ENCODE data around the gene CTAGE8.
"Not testable (repeated sequence)": the region's sequence is repeated elsewhere in the genome, so short reads cannot be mapped to it uniquely, and the experiment has no call there.

CTAGE8 gene

DNA sequence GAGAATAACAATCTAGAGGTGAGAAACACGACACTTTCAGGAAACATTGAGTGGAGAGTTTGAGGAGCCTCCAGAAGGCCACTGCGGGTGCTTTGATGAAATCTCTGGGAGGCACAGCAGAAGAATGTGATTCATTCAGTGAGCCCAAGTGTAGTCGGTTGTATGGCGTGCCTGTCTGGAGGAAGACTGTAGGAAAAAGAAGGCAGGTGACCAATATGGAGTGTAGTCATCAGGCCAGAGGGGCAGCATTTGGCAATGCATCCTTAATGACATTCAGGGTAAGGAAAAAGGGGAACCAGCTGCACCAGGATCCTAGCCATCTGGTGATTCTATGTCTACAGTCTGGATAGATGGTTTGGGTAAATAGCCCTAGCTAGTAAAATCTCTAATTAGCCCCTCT is 16.8 kb downstream of the CTAGE8 start:
- not testable (repeated sequence) for DNase-seq

DNA sequence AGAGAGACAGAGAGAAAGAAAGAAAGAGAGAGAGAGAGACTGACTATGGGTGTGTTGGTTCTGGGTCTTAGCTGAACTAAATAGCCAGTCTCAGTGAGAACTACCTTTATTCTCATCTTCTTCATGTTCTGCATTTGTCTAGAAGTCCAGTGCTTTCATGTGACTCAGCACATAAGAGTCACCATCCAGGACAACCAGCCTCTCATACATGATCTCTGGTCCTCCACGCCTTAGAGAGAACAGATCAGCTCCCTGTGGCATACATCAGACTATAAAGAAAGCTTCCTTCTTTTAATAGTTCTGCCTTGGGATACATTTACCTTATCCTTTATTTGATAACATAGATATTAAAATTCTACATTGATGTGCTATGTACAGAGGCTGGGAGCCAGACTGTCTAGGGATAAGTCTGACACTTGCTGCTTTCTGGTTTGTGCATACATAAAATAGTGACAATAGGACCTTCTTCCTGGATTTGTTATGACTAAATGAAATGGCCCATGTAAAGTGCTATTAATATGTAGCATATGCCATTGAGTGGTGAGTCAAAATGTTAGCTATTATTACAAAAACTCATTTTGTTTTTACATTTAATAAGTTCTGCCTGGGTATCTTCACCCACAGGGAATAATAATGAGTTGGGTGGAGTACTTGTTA is 21.3 kb downstream of the CTAGE8 start:
- DNase-seq, result not testable (repeated sequence)

DNA sequence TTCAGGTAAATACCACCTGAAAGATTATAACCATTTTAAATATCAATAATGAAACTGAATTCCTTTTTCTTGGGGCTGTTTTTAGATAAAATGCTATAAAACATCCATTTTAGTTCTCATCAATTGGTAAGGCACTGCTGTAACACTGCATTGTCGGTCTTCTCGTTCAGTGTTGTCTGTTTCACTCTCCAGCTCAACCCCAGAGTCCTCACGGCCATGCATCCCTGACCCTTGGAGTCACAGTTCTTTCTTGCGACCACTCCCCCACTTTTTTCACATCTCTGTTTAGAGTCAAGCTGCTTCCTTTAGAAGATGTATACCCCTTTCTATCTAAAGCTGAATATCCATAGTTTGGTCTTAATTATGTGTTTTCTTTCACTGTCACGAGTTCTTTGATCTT is 22.1 kb downstream of the CTAGE8 start:
- not testable (repeated sequence) for DNase-seq

DNA sequence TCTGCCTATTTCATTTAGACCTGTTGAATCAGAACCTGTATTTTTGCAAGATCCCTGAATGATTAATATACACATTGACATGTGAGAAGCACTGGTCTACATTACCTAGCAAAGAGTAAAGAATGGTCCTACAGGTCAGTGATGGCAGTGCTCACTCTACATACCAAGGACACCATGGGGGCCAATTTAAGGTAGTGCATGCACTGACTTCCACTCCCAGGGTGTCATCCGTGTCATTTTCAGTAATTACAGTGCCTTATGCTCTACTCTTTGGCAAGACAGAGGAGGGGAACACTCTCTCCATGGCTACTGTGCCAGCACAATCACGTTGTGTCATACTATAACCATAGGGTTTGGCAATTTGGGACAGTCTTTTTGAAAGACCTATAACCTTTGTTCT is 23.7 kb downstream of the CTAGE8 start:
- not testable (repeated sequence) for DNase-seq

DNA sequence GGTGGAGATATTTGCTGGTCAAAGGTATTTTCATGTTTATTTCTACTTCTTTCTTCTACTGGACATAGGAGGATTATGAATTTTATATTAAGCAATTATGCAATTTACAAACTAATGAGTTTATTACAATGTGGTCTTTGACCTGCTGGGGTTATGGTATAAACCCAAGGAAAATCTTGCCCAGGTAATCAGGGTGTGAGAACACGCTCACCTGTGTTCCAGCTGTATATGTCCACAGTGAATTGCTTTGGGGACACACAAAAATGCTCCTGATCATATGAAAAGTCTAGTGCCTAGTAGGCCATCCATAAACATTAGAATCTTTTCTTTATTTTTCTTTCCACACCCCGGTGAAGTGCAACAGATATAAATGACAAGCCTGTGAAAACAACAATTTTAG is 29.7 kb downstream of the CTAGE8 start, which contains the start of gene OR2A42:
Gene OR2A42 (minus strand): TSS at position 241 of the 400 bp plus-strand sequence. CDS start 6,762 bp downstream, outside the sequence.
- not testable (repeated sequence) for DNase-seq

DNA sequence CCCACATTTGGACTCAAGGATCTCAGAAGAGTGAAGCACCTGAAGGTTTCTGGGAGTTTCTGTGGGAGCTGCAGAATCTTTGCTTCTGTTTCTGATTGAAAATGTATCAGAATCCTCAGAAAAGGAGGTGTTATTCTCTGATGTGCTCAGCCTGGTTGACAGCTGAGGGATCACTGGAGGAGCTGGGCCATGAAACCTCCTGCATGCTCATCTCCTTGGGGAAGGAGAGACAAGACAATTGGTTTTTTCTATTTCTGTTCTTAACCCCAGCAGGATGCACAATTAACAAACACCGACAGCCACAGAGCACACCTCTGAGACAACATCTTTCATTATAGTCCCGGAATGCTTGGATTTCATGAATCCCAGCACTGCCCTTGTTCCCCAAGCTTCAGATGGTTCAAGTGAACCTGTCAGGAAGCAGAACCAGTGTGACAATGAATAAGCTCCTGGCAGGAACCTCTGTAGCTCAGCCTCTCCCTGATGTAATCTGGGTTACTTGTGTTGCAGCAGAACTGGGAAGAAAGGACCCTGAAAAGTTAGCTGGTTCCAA is 30.5 kb downstream of the CTAGE8 start:
- not testable (repeated sequence) for DNase-seq

DNA sequence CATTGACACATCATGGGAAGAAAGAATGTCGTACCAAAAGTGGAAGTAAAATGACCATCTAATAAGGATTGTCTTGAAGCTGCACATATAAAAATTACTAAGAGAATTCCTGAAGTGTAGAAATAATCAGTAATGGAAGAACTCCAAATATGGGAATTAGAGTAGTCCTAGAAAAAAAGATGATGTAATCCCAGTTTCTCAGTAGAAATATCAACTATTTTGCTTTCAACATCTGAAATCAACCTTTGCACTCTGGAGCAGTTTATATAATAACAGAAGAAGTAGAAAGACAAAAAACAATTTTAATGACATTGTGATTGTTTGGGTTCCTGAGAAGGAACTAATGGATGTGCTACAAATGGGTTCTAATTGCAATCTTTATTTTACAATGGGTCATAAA is 36.0 kb downstream of the CTAGE8 start:
- not testable (repeated sequence) for DNase-seq

DNA sequence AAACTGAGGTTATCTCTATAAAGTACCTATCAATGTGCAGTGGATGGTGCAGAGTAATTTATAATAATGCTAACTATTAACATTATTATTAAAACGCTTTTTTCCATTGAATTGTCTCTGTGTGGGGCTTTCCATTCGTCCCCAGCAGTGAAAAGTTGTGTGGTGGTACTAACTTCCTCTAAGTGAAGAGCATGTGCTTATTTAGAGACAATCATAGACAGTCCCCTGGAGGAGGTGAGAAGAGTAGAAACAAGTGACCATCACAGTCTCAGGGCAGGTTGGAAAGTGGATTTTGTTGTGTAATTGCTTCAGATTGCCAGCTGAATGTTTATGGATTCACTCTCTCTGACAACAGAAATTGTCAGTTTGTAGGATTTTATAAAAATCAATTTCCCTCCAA is 38.1 kb downstream of the CTAGE8 start:
- not testable (repeated sequence) for DNase-seq

DNA sequence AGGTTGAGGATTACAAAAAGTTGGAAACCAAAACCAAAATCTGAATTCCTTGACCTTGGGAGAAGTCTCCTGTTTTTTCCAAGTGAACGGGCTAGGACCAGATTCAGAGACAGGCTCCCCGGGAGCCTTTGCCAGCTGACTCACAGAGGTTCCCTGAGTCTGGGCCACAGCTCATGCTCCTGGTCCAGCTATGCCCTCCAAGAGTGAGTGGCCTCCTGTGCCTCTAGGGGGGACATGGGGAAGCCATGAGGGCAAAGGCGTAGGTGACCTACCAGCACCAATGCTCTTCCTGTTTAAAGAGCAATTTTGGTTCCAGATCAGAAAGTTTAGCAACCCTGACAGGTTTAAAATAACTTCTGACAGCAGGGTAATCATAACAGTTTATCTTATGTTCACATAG is 40.3 kb downstream of the CTAGE8 start:
- peak; percentile 8 for DNase-seq

DNA sequence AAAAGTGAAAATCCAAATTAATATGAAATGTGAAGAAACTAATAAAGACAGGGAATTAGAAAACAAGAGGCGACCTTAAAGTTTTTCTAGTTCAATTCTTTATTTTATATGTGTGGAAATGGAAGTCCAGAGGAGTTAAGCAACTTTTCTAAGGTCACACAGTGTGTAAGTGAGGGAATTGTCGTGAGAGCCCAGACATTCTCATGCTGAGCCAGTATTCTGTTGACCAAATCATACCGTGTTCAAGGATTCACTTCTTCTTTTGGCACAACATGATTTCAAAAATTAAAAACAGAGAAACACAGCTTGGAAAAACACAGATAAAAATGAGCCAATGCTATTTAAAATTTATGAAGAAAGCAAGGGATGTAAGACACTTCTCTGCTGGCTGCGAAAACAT is 42.2 kb downstream of the CTAGE8 start:
- DNase-seq, result not testable (repeated sequence)

DNA sequence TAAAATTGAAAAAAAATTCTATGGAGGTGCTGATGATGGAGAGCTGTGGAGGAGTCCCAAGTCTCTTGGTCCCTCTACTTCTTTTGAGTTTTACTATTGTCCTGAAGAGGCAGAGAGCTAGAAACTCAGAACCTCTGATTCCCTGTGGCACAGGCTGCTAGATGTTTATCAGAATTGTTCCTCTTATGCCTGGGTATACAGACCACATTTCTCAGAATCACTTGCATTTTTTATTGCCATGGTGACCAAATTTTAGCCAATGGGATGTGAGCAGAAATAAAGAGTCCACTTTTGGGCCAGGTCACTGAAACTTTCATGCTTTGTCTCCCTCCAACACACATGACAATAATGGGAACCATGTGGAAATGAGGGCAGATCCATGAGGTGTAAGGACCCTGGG is 45.4 kb downstream of the CTAGE8 start:
- not testable (repeated sequence) for DNase-seq

DNA sequence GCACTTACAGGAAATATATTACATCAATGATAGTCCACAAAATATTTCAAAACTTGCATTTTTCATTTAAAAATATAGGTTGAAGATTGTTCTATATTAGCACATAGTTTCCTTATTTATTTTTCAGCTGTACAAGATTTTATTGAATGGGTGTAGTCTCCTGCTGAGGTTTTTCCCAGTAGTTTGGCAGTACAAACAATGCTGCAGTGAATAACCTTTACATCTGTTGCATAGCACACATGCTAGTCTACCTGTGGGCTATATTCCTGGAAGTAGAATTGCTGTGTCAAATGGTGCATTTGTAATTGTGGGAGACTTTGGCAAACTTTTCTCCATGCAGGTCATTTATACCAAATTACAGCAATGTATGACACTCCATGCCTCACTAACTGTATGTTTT is 48.6 kb downstream of the CTAGE8 start:
- not testable (repeated sequence) for DNase-seq

DNA sequence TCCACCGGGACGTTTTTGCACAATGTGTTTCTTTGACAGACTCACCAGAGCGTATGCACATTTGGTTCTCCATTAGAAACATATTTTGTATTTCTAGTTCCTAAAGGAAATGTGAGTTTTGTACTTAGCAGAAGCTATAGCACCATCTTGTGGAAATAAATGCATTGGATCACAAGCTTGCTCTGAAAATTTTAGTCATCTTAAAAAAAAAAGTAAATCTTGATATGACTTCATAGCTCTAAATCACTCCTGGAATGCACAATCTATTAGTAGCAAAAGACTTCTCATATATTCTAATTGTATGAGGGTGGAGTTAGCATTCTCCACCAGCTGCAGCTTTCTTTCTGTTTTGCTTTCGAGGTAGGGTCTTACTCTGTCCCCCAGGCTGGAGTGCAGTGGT is 49.9 kb downstream of the CTAGE8 start:
- not testable (repeated sequence) for DNase-seq

DNA sequence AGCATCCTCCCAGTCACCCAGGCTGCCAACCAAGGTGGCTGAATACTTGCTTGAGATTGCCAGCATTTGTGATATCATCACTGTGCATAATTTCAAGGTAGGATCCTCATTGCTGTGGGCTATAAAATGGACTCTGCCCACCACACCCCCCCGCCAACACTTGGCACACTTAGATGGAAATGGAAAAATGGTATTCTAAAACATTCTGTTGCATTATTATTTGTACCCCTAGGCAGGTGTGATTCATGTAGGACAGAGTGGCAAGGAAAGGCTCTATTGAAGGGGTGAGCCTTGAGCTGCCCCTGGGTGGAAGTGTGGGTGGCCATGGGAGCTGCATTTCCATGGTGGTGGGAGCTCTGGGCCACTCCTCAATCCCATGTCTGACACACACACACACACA is 50.5 kb downstream of the CTAGE8 start:
- not testable (repeated sequence) for DNase-seq

DNA sequence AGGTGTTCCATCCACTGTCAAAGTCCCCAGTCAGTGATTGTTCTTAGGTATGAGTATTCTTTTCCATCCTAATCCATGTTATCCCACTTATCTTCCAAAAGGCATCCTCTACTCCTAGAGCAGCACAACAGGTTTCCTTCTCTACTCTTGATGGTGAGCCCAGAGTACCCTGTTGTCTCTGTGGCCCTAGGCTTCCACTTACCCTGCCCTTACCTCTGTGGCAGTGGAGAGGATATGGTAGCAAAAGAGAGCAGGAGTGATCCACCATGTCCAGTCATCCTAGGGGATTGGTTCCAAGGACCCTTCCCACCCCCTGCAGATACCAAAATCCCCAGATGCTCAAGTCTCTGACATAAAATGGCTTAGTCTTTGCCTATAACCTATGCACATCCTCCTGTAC is 51.9 kb downstream of the CTAGE8 start:
- DNase-seq, result not testable (repeated sequence)

Measured in left hindlimb (tissue), 1 donor.